GM19438 (cell line): ENCODE measurements around the gene TMEM255B.
"Not testable (repeated sequence)": the region's sequence is repeated elsewhere in the genome, so short reads cannot be mapped to it uniquely, and the experiment has no call there.

Experiments used
- ATAC-seq: cut with Tn5 transposase; IDR thresholded peaks from one replicate; pipeline ENCODE4 v1.9.1; 2021; ENCODE audit warnings: low read depth; ENCODE audit not compliant: unreplicated experiment

The TMEM255B gene

GRCh38 chr13:113813749-113814434 lies 54.9 kb downstream of the TMEM255B start:
- no peak for ATAC-seq

GRCh38 chr13:113814435-113814821 lies 55.4 kb downstream of the TMEM255B start:
- ATAC-seq: no peak

GRCh38 chr13:113815151-113816058 lies 56.4 kb downstream of the TMEM255B start:
- no peak for ATAC-seq

GRCh38 chr13:113816254-113816929 lies 57.4 kb downstream of the TMEM255B start:
- no peak for ATAC-seq

GRCh38 chr13:113816946-113817859 lies 58.2 kb downstream of the TMEM255B start:
- ATAC-seq: no peak

- no peak for ATAC-seq
Measured at GRCh38 chr13:113817860-113818691, 59.0 kb downstream of the TMEM255B start.

- no peak for ATAC-seq
Measured at GRCh38 chr13:113818700-113819295, 59.8 kb downstream of the TMEM255B start.

GRCh38 chr13:113819341-113819730 lies 60.3 kb downstream of the TMEM255B start:
- ATAC-seq: no peak

GRCh38 chr13:113819731-113820715 lies 61.0 kb downstream of the TMEM255B start:
- ATAC-seq: no peak

- no peak for ATAC-seq
Measured at GRCh38 chr13:113820813-113821651, 62.0 kb downstream of the TMEM255B start.

GRCh38 chr13:113821847-113822246 lies 62.8 kb downstream of the TMEM255B start:
- no peak for ATAC-seq

- ATAC-seq: no peak
Measured at GRCh38 chr13:113822266-113822665, 63.2 kb downstream of the TMEM255B start.

- ATAC-seq: no peak
Measured at GRCh38 chr13:113822956-113823744, 64.1 kb downstream of the TMEM255B start.

GRCh38 chr13:113823771-113824170 lies 64.7 kb downstream of the TMEM255B start:
- ATAC-seq: no peak

GRCh38 chr13:113825841-113826240 lies 66.8 kb downstream of the TMEM255B start:
- ATAC-seq: no peak

- not testable (repeated sequence) for ATAC-seq
Measured at GRCh38 chr13:113826446-113826845, 67.4 kb downstream of the TMEM255B start.
